ENCODE results near the gene WASHC1.
"Not testable (repeated sequence)": the region's sequence is repeated elsewhere in the genome, so short reads cannot be mapped to it uniquely, and the experiment has no call there.

- not testable (repeated sequence) for TF ChIP-seq ZNF792 (CRISPR knock-in tag; IDR thresholded peaks at IDR 0.05); DMAP1 (CRISPR knock-in tag; IDR thresholded peaks at IDR 0.05); ZNF674 (CRISPR knock-in tag; IDR thresholded peaks at IDR 0.05; ENCODE audit: low read depth); TGIF2 (CRISPR knock-in tag; IDR thresholded peaks at IDR 0.05); KDM4B (CRISPR knock-in tag; IDR thresholded peaks at IDR 0.05); EZH2 (conservative IDR thresholded peaks at IDR 0.05; ENCODE audit: low read depth, low read length); SNAPC4 (CRISPR knock-in tag; IDR thresholded peaks at IDR 0.05); POLR2AphosphoS5 (IDR thresholded peaks at IDR 0.05; ENCODE audit: low read depth, low read length)
Observed at GRCh38 chr9:28775-29174, 481 bp downstream of the WASHC1 start.

Measured in HepG2 (cell line).